GM12872 (cell line): ENCODE measurements around the gene PTPRZ1.

Source experiments
- TF ChIP-seq, protein P1 (sequence below): IDR thresholded peaks from 3 replicates; pipeline ENCODE4 v1.5.1; 2011; ENCODE audit warnings: low read depth, mild to moderate bottlenecking, low read length, moderate library complexity; ENCODE audit not compliant: insufficient read depth

PTPRZ1 gene

DNA sequence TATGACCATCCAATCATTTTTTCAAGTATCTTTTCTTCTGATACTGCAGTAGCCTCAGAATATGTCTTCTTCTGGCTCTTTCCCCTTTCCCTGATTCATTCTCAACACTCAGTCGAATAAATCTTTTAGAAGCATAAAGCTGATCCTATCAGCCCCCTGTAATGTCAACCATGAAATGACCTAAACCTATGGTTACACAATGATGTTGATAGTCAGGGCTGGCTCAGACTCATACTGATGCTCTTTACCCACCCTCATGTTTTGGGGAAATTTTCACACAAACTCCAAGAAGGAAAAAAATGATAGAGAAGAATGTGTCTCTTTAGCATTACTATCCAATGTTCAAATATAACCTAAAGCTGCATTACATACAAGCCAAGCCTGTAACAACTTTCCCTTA lies 195.1 kb downstream of the PTPRZ1 start:
- TF ChIP-seq, protein P1, sequence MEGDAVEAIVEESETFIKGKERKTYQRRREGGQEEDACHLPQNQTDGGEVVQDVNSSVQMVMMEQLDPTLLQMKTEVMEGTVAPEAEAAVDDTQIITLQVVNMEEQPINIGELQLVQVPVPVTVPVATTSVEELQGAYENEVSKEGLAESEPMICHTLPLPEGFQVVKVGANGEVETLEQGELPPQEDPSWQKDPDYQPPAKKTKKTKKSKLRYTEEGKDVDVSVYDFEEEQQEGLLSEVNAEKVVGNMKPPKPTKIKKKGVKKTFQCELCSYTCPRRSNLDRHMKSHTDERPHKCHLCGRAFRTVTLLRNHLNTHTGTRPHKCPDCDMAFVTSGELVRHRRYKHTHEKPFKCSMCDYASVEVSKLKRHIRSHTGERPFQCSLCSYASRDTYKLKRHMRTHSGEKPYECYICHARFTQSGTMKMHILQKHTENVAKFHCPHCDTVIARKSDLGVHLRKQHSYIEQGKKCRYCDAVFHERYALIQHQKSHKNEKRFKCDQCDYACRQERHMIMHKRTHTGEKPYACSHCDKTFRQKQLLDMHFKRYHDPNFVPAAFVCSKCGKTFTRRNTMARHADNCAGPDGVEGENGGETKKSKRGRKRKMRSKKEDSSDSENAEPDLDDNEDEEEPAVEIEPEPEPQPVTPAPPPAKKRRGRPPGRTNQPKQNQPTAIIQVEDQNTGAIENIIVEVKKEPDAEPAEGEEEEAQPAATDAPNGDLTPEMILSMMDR, result no peak

DNA sequence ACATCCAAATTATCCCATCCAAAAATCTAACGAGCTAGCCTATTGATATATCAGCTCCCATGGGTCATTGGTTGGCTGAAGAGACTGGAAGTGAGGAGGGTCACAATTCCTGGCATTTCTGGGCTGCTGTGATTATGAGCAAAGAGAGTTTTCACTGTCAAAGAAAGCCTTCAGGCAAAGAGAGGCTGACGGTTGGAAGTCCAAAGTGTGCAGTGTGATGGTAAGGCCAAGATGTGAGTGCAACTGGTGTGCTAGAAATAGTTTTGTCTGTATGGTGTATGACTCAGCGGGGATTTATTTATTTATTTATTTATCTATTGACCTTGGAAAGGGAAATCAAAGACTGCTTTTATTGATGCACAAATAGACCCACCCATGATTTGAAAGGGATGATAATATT lies 196.0 kb downstream of the PTPRZ1 start:
- TF ChIP-seq, protein P1, result no peak

DNA sequence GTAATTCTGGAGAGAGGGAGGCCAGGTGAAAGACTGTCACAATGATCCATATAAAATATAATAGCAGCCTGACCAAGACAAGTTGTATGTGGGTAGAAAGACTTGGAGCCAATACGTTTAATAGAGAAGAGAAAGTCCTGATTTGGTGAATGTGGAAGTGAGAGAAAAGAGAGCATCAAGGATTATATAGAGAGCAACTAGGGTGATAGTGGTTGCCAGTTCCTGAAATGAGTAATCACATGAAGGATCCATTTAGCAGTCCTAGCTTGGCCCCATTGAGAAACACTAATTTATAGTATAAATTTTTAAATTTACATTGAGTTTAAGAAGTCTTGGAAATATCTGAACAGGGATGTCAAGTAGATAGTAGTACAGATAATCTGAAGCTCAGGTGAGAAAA lies 197.1 kb downstream of the PTPRZ1 start:
- TF ChIP-seq, protein P1, result no peak

DNA sequence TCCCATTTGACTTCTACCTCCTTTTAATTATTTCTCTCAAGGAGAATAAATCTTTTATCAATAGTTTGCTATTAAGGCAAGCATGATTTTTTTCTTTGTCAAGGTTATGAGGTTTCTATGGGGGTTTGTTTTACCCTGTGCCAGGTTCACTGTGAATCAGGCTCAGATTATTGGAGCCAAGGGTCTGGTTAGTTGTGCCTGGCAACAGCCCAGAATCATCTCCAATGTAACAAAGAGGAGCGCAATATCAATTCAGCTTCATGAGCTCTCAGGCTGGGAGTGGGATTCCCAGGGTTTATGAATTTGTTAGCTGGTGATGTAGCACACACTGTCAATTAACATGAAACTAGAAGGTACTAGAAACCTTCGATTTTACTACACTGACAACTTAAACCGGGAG lies 197.9 kb downstream of the PTPRZ1 start:
- TF ChIP-seq, protein P1, result no peak

DNA sequence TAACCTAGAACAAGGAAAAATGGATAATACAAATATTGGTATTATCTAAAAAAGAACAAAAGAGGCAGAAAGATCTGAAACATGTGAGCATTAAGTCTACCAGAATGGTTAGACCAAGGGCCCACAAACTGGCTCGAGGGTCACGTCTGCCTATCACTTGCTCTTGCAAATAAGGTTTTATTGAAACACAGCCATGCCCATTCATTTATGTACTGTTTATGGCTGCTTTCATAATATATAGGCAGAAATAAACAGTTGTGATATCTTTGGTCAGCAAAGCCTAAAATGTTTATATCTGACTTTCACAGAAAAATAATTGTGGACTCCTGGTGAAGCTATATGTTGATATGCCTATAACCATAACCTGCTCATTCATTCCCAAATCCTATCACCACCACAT lies 199.3 kb downstream of the PTPRZ1 start:
- TF ChIP-seq, protein P1, result no peak

DNA sequence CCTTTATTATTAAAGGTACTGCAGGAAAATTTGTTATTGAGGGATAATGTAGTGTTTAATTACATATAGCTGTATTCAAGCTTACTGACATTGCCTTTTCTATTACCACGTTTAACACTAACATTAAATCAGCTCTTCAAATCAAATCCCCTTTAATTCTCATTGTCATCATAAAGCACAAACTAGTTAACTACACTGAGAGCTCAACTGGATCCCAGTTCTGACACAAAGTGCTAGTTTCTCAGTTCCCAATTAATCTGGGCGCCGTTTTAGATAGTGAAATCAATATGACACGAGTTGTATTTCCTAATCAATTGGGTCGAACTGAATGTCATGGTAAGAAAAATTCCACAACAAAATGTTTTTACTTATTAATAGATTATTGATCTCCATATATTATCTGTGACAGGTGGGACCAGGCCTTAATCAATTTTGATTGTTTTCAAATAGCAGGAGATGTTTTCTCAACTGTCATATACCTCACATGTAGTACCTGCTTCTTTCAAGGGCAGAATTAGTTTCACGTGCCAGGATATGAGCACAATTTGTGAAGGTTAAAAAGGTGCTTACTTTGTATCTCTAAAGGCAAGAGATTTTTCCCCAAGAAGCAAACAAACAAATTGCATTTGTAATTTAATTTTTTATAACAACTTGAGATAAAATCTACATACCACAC lies 200.1 kb downstream of the PTPRZ1 start:
- TF ChIP-seq, protein P1, result no peak

DNA sequence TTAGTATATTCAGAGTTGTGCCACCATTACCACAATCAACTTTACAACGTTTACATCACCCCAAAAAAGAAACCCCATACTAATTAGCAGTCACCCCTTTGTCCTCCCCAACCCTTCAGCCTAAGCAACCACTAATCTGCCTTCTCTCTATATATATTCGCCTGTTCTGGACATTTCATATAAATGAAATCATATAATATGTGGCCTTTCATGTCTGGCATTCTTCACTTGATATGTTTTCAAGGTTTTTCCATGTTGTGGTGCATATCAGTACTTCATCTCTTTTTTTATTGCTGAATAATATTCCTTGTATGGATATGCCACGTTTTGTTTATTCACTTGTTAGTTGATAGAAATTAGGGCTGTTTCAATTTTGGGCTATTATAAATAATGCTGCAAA lies 200.7 kb downstream of the PTPRZ1 start:
- TF ChIP-seq, protein P1, result no peak
